GM18873 (cell line): Measurements from ENCODE around the gene FLRT1.

Experiments used
- ATAC-seq: cut with Tn5 transposase; IDR thresholded peaks from one replicate; pipeline ENCODE4 v1.9.1; 2021; ENCODE audit warnings: mild to moderate bottlenecking, moderate library complexity, moderate number of reproducible peaks; ENCODE audit not compliant: unreplicated experiment, low FRiP score

The FLRT1 gene

DNA sequence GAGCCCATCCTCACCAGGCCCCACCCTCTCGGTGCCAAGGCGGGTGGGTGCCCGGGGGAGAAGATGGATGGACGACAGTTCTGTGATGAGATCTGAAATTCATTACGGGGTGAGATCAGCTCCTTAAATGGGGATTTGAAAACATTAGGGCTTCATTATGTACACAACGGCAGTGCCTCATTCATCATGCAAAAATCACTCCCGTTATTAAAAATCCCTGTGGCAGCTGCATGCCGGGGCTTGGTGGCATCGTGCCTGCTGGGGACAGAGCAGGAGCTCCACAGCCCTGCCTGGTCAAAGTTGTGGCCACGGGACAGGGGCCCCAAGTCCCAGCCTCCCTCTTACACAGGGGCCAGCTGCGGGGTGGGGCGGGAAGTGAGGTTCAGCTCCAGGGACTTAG lies 29.3 kb upstream of the FLRT1 start:
- ATAC-seq: no peak

- ATAC-seq: no peak
These were observed 28.5 kb upstream of the FLRT1 start for GRCh38 chr11:64007160-64007628.

DNA sequence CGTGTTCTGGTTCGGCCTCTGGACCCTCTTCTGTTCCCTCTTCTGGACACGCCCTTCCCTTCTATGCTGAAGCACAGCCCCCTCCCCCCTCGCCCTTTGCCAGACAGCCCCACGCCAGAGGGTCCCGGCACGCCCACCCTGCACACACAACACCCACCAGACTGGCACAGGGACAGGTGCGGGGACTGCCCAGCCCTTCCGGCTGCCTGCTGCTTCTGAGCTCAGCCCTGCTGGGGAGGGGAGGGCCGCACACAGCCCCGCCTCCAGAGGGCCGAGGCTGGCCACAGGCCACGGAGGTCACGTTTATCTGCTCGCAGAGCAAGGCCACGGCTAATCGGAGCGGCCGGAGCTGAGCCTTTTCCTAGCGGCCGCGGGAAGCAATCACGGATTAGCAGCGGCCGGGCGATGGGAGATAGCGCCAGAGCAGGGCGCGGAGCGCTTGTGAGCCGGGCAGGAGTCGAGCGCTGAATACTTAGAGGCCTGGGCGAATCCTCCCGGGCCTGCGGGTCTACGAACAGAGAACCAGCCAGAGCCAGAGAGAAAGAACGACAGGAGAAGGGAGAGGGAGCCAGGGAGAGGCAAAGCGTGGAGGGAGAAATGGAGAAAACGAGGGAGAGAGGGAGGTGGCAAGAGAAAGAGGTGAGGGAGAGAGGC lies 28.0 kb upstream of the FLRT1 start:
- ATAC-seq: no peak

DNA sequence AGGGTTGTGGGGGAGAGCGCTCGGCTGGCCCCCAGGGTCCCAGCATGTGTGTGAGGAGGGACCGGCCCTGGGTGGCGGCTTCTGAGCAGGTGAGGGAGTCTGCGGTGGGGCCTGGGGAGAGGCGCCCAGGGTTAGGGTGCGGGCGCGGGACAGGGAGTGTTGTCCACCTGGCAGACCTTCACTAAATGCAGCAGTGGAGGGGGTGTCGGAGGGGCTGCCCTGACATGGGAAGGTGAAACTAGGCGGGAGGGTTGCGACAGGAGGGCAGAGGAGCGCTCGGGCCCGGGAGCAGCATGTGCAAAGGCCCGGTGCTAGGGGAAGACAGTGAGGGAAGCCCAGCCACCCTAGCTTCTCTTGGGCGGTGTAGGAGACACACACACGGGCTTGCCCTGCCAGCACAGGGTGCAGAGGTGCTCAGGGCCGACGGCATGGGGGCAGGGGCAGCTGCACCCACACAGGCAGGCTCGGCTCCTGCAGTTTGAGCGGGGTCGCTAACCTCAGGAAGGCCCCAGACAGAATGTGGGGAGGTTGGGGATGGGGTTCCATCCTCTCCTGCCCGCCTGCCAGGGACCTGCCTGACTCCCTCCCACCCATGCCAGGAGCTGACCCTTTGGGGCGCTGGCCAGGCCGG lies 27.3 kb upstream of the FLRT1 start:
- no peak for ATAC-seq

DNA sequence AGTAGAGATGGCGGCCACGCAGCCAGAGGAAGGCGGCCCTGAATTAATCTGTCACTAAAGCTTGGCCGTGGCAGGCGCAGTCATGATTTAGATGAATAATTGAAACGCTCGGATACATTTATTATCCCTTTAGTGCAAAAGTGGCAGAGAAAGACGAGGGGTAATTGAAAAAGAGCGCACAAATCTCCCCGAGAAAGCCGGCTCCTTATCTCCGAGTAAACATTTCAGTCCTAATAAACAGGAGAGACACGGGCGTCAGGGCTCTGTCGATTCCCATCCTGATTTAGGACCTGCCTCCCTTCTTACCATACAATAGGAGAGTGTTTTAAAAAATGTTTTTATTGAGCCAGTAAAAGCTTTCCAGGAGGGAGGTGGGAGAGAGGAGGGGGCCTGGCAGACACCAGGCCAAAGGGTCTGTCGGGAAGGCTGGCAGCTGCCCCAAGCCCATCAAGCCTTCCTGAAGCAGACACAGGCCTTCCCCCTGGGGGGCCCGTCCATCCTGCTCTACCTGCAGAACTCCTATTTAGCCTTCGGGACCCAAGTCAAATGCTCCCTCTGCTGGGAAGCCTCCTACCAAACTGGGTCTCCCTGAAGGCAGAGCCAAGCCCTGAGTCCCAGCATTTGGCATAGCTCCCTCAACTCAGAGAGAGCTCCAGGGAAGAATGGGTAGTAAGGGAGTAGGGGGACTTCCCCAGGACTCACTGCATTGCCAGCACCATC lies 26.7 kb upstream of the FLRT1 start:
- ATAC-seq: no peak

GRCh38 chr11:64009710-64010109 lies 26.0 kb upstream of the FLRT1 start:
- no peak for ATAC-seq

GRCh38 chr11:64010783-64011182 lies 24.9 kb upstream of the FLRT1 start:
- ATAC-seq: no peak

- no peak for ATAC-seq
These were observed 24.4 kb upstream of the FLRT1 start for GRCh38 chr11:64011371-64011770.

- no peak for ATAC-seq
These were observed 22.4 kb upstream of the FLRT1 start for GRCh38 chr11:64013141-64013896.

GRCh38 chr11:64014356-64014755 lies 21.4 kb upstream of the FLRT1 start:
- ATAC-seq: no peak

GRCh38 chr11:64015510-64015909 lies 20.2 kb upstream of the FLRT1 start:
- ATAC-seq: no peak

DNA sequence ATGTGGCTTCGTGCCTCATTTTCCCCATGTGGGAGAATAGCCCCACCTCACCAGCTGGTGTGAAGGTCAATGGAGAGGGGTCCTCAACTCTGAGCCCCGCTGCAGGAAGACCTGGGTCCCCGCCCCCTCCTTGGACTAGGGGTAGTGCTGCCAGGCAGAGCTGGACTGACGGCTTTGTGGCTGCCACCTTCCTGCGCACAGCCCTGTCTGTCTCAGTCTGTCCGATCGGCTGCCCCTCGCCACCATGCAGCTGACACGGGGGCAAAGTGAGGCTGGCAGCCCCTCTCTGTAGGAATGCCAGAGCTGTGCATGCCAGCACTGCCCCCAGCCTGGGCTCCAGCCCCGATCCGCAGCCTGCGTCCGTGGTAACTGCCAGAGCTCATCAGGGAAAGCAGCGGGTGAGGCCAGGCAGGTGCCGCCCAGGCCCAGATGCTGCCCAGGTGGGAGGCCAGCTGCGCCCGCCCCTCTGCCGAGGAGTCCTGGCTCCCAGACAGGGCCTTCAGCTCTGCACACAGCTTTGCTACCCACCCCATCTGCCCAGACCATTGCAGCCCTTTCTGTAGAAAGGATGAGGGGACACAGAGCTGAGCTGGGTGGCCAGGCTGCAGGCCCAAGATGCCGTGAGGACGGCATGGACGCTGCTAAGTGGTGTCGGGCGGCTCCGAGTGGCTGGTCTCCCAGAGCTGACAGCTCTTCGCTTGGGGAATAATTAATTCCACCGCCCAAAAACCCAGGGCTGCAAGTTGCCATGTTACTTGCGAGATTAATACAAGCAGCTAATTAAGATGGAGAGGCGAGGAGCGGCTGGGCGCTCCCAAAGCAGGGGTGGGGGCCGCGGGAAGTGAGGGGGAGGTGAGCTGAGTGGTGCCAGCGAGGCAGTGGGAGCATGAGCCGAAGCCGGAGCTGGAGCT lies 19.5 kb upstream of the FLRT1 start:
- no peak for ATAC-seq

DNA sequence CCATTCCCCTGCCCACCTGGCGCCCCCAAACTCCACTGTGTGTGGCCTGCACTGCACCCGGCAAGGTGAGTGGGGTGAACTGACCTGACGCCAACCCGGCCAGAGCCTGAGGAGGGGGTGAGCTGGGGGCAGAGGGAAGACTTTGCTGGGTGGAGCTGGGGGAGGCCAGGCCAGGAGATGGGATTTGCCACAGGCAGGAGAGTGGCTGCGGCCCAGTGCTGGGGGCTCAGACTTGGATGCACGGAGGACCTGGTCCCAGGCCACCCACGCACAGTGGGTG lies 17.8 kb upstream of the FLRT1 start:
- no peak for ATAC-seq

DNA sequence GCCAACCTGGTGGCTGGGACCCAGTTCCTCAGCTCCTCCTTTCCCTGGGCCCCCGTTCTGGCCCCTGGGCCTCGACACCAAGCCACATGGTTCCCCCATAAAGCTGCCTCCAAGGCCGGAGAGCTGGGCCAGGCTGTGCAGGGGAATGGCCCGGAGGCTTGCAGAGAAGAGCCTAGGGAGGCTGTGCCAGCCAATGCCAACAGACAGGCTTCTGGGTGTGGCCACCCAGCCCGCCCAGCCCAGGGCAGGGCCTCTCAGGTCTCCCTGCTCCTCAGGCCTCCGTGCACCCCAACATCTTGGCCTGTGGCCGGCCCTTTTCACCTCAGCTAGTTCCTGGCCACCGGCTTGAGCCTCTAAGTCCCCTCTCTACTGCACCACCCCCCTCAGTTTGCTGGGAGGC lies 17.4 kb upstream of the FLRT1 start:
- ATAC-seq: no peak

DNA sequence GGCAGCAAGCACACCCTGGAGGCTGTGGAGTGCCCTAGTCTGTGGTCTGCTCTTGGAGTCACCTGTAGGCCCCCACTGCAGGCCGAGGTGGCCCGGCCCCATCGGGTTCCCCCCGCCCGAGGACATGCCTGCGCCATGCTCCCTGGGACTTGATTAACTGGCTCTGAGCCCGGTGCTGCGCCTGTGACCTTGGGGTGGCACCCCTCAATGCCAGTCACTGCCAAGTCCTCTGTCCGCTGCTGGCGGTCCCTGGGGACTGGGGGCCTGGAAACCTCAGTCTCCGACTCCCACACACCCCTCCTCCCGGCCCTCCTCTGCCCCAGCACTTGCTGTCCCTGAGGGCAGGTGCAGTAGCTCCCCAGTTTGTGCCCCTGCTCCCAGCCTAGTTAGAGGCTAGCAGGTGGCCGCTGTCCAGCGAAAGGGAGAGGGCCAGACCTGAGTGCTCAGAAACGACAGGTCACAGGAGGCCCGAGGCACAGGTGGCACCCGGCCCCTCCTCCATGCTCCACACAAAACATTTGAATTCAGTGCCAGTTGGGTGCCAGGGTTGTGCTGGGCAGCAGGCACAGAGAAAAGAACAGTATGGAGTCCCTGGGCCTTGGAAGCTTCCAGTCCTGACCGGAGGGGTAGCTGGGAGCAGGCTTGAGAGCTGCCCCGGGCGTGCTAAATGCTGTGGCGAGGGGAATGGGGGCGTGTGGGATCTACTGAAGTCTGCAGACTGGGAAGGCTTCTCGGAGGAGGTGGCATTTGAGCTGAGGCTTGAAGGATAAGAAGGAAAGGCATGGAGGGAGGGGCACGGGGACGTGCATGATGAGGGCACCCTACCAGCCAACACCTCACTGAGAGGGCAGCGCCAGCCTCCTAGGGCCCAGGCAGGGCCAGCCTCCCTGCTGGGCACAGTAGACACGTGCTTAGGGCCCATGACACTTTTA lies 16.4 kb upstream of the FLRT1 start:
- ATAC-seq: no peak

DNA sequence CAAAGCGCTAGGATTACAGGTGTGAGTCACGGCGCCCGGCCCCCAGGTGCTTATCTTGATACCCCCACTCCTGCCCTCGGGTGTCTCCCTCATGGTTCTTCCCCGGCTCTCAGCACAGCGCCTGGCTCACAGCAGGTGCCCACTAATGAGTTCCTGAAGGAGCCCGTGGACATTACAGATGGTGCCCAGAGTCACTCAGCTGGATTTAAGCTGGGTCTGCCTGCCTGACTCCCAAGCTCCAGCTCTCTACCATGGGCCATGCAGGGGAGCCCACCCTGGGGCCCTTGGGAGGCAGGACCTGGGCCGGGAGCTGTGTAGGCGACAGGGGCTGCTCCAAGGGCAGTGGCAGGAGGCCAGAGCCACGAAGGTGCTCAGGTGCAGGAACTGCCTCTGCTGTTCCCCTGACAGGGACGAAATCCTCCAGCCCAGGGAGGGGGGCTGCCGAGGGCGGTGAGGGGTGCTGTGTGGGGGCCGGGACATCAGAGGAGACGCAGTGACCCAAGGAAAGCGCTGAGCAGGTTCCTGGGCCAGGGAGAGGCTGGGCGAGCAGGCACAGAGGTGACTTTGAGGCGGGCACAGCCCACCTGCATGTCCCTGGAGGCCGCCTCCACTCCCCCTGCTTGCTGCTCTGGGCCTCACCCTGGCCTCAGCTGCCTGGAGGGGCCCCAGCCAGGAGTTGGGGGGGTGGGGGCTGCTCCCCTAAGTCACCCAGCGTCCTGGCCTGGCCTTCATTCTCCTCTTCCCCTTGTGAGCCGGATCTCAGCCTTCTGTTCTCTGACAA lies 14.6 kb upstream of the FLRT1 start:
- no peak for ATAC-seq

GRCh38 chr11:64021757-64022093 lies 14.0 kb upstream of the FLRT1 start:
- ATAC-seq: no peak

DNA sequence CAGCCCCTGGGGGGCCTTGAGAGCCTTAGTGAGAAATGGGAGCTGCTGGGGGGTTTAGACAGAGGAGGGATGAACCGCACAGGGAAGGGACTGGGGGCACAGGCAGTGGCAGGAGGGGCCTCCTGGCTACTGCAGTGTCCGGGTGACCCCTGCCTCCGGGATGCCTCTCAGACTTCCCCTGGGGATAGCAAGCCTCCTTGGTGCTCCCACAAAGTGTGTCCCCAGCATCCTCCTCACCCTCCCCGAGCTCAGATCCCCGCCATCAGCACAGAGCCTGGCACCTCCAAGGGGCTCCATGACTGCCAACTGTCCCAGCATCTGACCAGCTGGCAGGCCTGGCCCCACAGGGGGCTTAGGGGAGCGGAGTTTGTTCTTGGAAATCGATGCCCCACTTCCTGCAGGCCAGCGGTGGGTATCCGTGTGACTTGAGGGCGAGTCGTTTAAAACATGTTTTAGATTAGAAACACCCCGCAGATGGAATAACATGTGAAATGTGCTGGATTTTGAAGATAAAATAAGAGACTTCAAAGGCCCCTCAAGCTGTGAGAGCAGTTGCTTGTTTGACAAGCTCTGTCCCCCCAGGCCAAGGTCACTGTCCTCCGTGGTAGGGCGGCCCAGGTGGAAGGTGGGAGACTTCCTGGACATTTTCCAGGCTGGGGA lies 13.5 kb upstream of the FLRT1 start:
- no peak for ATAC-seq
